ENCODE data around the gene CCDC93.

DNA sequence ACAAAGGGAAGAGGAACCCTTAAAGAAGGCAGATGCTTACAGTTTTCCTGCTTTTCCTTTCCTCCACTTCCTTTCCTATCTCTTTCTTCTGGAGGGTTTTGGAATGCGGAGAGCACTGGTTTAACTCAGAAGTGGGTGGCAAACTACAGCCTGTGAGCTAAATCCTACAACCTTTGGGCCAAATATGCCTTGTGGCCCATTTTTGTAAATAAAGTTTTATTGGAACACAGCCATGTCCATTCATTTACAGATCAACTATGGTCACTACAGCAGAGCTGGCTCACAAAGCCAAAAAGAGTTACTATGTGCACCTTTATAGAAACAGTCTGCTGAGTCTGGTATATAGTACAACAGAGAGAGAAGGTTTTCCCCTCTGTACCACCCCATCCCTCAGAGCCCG is 69.1 kb downstream of the CCDC93 start:
- TF ChIP-seq, protein P1, sequence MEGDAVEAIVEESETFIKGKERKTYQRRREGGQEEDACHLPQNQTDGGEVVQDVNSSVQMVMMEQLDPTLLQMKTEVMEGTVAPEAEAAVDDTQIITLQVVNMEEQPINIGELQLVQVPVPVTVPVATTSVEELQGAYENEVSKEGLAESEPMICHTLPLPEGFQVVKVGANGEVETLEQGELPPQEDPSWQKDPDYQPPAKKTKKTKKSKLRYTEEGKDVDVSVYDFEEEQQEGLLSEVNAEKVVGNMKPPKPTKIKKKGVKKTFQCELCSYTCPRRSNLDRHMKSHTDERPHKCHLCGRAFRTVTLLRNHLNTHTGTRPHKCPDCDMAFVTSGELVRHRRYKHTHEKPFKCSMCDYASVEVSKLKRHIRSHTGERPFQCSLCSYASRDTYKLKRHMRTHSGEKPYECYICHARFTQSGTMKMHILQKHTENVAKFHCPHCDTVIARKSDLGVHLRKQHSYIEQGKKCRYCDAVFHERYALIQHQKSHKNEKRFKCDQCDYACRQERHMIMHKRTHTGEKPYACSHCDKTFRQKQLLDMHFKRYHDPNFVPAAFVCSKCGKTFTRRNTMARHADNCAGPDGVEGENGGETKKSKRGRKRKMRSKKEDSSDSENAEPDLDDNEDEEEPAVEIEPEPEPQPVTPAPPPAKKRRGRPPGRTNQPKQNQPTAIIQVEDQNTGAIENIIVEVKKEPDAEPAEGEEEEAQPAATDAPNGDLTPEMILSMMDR (IDR thresholded peaks at IDR 0.05) = no peak
- TF ChIP-seq POLR2AphosphoS5 (IDR thresholded peaks at IDR 0.05; ENCODE audit: low read depth, low read length) (no peak), TCF7L2 (IDR thresholded peaks at IDR 0.05; ENCODE audit: low read depth, low read length) (no peak)
